ENCODE measurements around the gene PPFIA1. TPM values are rescaled to one million over a fixed set of nuclear protein-coding genes. Genes with fewer than 3 reads are reported as not detected.
A peak's percentile ranks its signal among the peaks of the same experiment; 100 is the strongest.

PPFIA1 gene
- total RNA-seq, 1 donor, result 69.5 TPM

GRCh38 chr11:70420008-70420464 is 149.5 kb downstream of the PPFIA1 start:
- no peak overlapping the region for H3K4me3 ChIP-seq (ENCODE audit: low read depth, low read length)
- DNase-seq (ENCODE audit: low read depth), result peak; percentile 70
- TF ChIP-seq CTCF (IDR thresholded peaks at IDR 0.05; ENCODE audit: insufficient read depth, low read depth, low read length), result no peak

GRCh38 chr11:70420496-70420895 is 150.0 kb downstream of the PPFIA1 start:
- DNase-seq (ENCODE audit: low read depth), result no peak
- no peak for TF ChIP-seq CTCF (IDR thresholded peaks at IDR 0.05; ENCODE audit: insufficient read depth, low read depth, low read length)
- no peak overlapping the region for H3K4me3 ChIP-seq (ENCODE audit: low read depth, low read length)

GRCh38 chr11:70421123-70421522 is 150.6 kb downstream of the PPFIA1 start:
- DNase-seq (ENCODE audit: low read depth), result no peak
- H3K4me3 ChIP-seq (ENCODE audit: low read depth, low read length), result no peak overlapping the region
- TF ChIP-seq CTCF (IDR thresholded peaks at IDR 0.05; ENCODE audit: insufficient read depth, low read depth, low read length), result no peak

GRCh38 chr11:70422692-70423522 is 152.4 kb downstream of the PPFIA1 start:
- DNase-seq (ENCODE audit: low read depth), result no peak
- TF ChIP-seq CTCF (IDR thresholded peaks at IDR 0.05; ENCODE audit: insufficient read depth, low read depth, low read length), result no peak
- no peak overlapping the region for H3K4me3 ChIP-seq (ENCODE audit: low read depth, low read length)

- DNase-seq (ENCODE audit: low read depth), result peak; percentile 80
- TF ChIP-seq CTCF (IDR thresholded peaks at IDR 0.05; ENCODE audit: insufficient read depth, low read depth, low read length), result no peak
- no peak overlapping the region for H3K4me3 ChIP-seq (ENCODE audit: low read depth, low read length)
Observed at GRCh38 chr11:70423523-70424505, 153.3 kb downstream of the PPFIA1 start.

GRCh38 chr11:70424765-70425344 is 154.4 kb downstream of the PPFIA1 start:
- DNase-seq (ENCODE audit: low read depth), result no peak
- no peak overlapping the region for H3K4me3 ChIP-seq (ENCODE audit: low read depth, low read length)
- TF ChIP-seq CTCF (IDR thresholded peaks at IDR 0.05; ENCODE audit: insufficient read depth, low read depth, low read length), result no peak
